ENCODE results near the gene PGS1.

PGS1 gene

GRCh38 chr17:78395155-78395554, 16.7 kb downstream of the PGS1 start:
- TF ChIP-seq POLR2A (IDR thresholded peaks at IDR 0.05; ENCODE audit: low read length), result no peak
- no peak for TF ChIP-seq GATA1 (IDR thresholded peaks at IDR 0.05; ENCODE audit: low read depth, low read length)

GRCh38 chr17:78396441-78397337, 18.2 kb downstream of the PGS1 start:
- TF ChIP-seq POLR2A (IDR thresholded peaks at IDR 0.05; ENCODE audit: low read length) (no peak), GATA1 (IDR thresholded peaks at IDR 0.05; ENCODE audit: low read depth, low read length) (no peak)
- no peak for DNase-seq

More at GRCh38 chr17:78395155-78395554, 16.7 kb downstream of the PGS1 start:
- no peak for DNase-seq

- TF ChIP-seq GATA1 (IDR thresholded peaks at IDR 0.05; ENCODE audit: low read depth, low read length), result no peak
- DNase-seq, result no peak
Observed at GRCh38 chr17:78397681-78398101, 19.2 kb downstream of the PGS1 start.

GRCh38 chr17:78398390-78398789, 19.9 kb downstream of the PGS1 start:
- no peak for DNase-seq
- no peak for TF ChIP-seq POLR2A (IDR thresholded peaks at IDR 0.05; ENCODE audit: low read length)
- no peak for TF ChIP-seq GATA1 (IDR thresholded peaks at IDR 0.05; ENCODE audit: low read depth, low read length)

GRCh38 chr17:78399028-78399692, 20.7 kb downstream of the PGS1 start:
- DNase-seq, result no peak
- TF ChIP-seq GATA1 (IDR thresholded peaks at IDR 0.05; ENCODE audit: low read depth, low read length), result no peak
- no peak for TF ChIP-seq POLR2A (IDR thresholded peaks at IDR 0.05; ENCODE audit: low read length)

- no peak for TF ChIP-seq GATA1 (IDR thresholded peaks at IDR 0.05; ENCODE audit: low read depth, low read length)
- no peak for TF ChIP-seq POLR2A (IDR thresholded peaks at IDR 0.05; ENCODE audit: low read length)
- DNase-seq, result no peak
Observed at GRCh38 chr17:78399693-78400144, 21.3 kb downstream of the PGS1 start.

- no peak for DNase-seq
- no peak for TF ChIP-seq GATA1 (IDR thresholded peaks at IDR 0.05; ENCODE audit: low read depth, low read length)
- TF ChIP-seq POLR2A (IDR thresholded peaks at IDR 0.05; ENCODE audit: low read length), result no peak
Observed at GRCh38 chr17:78400581-78401240, 22.3 kb downstream of the PGS1 start.

- TF ChIP-seq POLR2A (IDR thresholded peaks at IDR 0.05; ENCODE audit: low read length) (no peak), GATA1 (IDR thresholded peaks at IDR 0.05; ENCODE audit: low read depth, low read length) (no peak)
- no peak for DNase-seq
Observed at GRCh38 chr17:78401246-78401645, 22.8 kb downstream of the PGS1 start.

- TF ChIP-seq POLR2A (IDR thresholded peaks at IDR 0.05; ENCODE audit: low read length), result no peak
- TF ChIP-seq GATA1 (IDR thresholded peaks at IDR 0.05; ENCODE audit: low read depth, low read length), result no peak
- DNase-seq, result no peak
Observed at GRCh38 chr17:78401891-78402290, 23.4 kb downstream of the PGS1 start.

- no peak for TF ChIP-seq POLR2A (IDR thresholded peaks at IDR 0.05; ENCODE audit: low read length)
- TF ChIP-seq GATA1 (IDR thresholded peaks at IDR 0.05; ENCODE audit: low read depth, low read length), result no peak
- DNase-seq, result no peak
Observed at GRCh38 chr17:78403822-78404221, 25.4 kb downstream of the PGS1 start.

- no peak for DNase-seq
- TF ChIP-seq GATA1 (IDR thresholded peaks at IDR 0.05; ENCODE audit: low read depth, low read length) (no peak), POLR2A (IDR thresholded peaks at IDR 0.05; ENCODE audit: low read length) (no peak)
Observed at GRCh38 chr17:78406396-78406795, 27.9 kb downstream of the PGS1 start.

- TF ChIP-seq POLR2A (IDR thresholded peaks at IDR 0.05; ENCODE audit: low read length) (no peak), GATA1 (IDR thresholded peaks at IDR 0.05; ENCODE audit: low read depth, low read length) (no peak)
- no peak for DNase-seq
Observed at GRCh38 chr17:78406920-78407319, 28.5 kb downstream of the PGS1 start.

GRCh38 chr17:78407387-78408000, 29.0 kb downstream of the PGS1 start:
- TF ChIP-seq GATA1 (IDR thresholded peaks at IDR 0.05; ENCODE audit: low read depth, low read length) (no peak), POLR2A (IDR thresholded peaks at IDR 0.05; ENCODE audit: low read length) (no peak)

More at GRCh38 chr17:78407387-78408000, 29.0 kb downstream of the PGS1 start:
- DNase-seq, result no peak

All from erythroblast (primary cell).